HT-29 (cell line): ENCODE data around the gene CNTNAP5. TPM values are rescaled to one million over a fixed set of nuclear protein-coding genes. Genes with fewer than 3 reads are reported as not detected.
A peak's percentile ranks its signal among the peaks of the same experiment; 100 is the strongest.

ENCODE experiments used
- DNase-seq: peaks from one replicate; pipeline ENCODE4 v3.0.0-alpha.2; 2015; ENCODE audit warnings: low spot score
- total RNA-seq: library from RNA; depleted of rRNA; stranded (reverse); fragments of >200 nt; shearing (Covaris generic); gene quantifications from 2 replicates; pipeline ENCODE4 v1.2.3, GENCODE V29; 2014

Gene CNTNAP5
- total RNA-seq, 1 experiment from 2014 or later: not detected

- DNase-seq: no peak
Observed at GRCh38 chr2:124426625-124427024, 401.5 kb downstream of the CNTNAP5 start.

- peak; percentile 19 for DNase-seq
Observed at GRCh38 chr2:124437811-124438210, 412.7 kb downstream of the CNTNAP5 start.

- no peak for DNase-seq
Observed at GRCh38 chr2:124450481-124450880, 425.4 kb downstream of the CNTNAP5 start.

- no peak for DNase-seq
Observed at GRCh38 chr2:124476291-124476690, 451.2 kb downstream of the CNTNAP5 start.

DNA sequence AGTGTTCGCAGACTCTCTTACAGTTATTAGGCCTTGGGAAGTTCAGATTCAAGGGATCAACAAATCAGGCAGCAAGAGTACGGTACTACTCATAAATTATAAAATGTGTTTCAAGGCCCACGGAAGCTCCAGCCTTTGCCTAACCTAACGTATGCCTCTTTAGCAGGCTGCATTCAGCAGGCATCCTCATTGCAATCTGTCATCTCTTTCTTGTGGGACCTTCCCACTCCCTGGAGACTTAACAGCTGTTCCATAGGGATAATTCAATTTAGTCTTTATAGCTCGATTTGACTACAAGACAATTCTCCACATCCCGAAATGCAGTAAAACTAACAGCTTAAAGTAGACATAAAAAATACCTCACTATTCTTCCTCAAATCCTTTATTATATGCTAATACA lies 453.7 kb downstream of the CNTNAP5 start:
- no peak for DNase-seq

DNA sequence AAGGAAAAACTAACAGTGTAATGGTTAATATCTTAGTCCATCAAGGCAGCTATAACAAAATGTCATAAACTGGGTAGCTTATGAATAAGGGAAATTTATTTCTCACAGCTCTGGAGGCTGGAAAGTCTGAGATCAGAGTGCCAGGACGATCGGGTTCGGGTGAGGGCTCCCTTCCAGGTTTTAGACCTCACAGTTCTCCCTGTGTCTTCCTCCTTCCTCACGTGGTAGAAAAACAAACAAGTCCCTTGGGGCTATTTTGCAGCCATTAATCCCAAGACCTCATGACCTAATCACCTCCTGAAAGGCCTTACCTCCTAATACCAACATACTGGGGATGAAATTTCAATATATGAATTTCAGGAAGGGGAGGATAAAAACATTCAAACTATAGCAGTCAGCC lies 455.9 kb downstream of the CNTNAP5 start:
- DNase-seq: no peak

GRCh38 chr2:124482044-124482443 lies 457.0 kb downstream of the CNTNAP5 start:
- no peak for DNase-seq

DNA sequence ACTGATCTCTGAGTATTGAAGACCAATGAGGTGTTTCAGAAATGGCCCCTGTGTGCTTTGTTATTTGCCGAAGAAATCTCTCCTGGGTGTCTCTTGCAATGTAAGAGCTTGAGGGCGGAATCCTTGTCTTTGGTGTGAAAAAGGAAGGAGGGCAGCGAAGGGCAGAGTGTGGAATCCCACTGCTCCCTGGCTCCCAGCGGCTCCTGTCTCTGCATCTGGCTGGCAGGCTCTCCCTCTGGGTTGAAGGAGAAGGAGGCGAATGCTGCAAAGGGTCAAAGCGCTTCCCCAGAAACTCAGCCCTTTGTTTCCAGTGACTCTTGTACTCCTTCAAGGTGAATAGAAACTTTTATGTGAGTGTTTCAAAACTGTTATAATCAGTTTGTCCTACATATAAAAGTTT lies 457.5 kb downstream of the CNTNAP5 start:
- no peak for DNase-seq

DNA sequence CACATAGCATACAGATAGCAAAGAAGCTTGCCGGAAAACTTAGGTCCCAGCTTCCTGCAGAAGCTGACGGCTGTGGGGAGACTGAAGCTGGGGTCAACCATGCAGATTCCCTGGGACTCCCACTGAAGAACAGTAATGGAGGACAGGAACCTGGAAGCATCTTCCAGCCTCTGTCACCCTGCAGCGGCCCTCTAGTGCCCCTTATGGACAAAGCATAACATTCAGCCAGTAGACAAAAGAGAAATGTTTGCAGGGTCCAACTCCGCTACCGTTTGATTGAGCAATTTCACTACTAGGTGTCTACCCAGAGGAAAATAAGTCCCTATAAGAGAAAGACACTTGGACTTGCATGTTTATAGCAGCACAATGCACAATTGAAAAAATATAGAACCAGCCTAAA lies 460.6 kb downstream of the CNTNAP5 start:
- DNase-seq: no peak

- no peak for DNase-seq
Observed at GRCh38 chr2:124489686-124490085, 464.6 kb downstream of the CNTNAP5 start.

DNA sequence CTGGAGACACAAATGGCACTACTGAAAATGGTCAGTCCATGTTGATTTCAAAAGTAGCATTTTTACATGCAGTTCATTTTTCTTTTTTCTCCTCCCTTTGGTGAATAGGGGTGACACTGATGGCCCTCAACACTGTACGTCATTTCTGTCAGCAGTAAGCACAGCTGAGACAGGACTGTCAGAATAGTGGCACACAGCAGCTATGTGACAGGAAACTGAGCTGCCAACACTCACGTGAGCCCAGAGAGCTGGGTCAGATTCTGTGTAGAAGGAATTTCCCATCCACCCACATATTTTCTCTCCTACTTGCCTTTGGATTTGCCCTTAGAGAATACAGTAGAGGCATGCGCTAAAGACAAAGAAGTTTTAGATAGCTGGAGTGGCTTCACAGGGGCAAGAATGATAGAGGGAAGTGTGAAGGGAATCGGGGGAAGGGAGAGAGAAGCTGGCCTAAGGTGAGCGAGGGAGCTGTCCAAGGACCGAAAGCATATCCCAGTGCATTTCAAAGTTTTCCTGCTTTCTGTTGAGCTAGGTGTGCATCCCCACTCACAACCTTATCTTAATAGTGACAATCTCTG lies 476.6 kb downstream of the CNTNAP5 start:
- no peak for DNase-seq

DNA sequence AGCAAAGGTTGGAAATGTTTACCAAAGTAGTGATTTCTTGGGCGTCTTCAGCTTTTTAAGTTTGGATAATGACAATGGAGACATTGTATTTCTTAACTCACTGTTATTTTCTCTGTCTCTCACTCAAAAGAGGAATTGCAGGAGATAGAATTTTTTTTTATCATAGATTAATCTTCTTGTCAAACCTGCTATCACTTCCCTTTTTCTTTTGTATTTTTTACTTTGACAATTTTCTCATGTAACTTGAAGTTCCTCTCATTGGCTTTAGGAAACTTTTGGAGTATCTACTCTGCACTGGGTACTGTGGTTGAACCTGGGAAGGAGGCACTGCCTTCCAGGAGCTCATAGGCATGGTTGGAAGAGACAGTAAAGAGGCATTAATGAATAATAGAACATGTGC lies 489.1 kb downstream of the CNTNAP5 start:
- no peak for DNase-seq

DNA sequence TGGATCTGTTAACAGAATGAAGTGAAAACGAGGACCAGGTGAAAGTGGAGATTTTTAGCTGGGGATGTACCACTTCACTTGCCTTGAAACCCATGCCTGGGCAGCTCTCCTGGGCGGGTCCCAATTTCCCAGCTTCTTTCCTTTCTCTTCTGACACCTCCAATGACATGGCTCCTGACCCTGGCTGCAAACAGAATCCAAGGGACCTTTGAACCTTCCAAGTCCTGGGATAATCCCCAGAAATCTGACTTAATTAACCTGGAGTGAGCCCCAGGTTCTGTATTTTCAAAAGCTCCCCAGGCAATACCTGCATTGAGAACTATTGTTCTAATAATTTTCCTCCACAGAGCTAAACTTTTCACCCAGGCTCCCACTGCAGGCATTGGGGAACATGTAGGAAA lies 495.9 kb downstream of the CNTNAP5 start:
- DNase-seq: no peak

DNA sequence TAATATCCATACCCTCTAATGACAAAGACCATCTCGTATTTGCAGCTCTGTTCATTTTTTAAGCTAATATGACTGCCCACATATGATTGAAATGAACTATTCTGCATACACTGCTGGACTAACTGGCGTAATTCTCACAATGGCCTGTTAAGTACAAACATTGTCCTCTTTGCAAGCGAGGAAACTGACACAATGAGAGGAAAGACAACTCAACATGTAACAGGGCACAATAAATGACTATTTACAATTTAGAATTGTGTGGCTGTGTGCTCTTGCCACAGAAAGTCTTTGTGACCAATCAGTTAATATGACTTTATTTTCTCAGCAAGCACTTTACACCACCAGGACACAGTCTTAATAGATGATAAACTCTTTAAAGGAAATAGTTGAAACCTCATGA lies 498.0 kb downstream of the CNTNAP5 start:
- no peak for DNase-seq

GRCh38 chr2:124524155-124524915 lies 499.2 kb downstream of the CNTNAP5 start:
- no peak for DNase-seq

DNA sequence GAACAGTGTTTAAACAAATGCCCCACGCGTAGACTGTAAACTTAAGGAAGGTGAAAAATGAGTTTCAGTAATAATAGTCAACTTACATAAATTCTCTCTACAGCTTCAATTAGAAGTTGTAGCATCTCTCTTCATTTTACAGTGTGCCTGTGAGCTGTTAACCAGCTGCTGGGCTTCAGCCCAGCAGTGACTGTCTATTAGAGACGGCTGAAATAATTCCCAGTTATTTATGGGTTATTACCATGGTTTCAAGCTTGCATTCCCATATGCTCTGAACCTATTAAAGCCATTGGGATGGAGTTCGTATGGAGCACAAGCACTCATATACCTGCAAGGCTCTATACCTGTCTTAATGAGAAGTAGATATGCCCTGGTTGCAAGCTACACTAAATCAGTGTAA lies 501.1 kb downstream of the CNTNAP5 start:
- no peak for DNase-seq

GRCh38 chr2:124530203-124530602 lies 505.1 kb downstream of the CNTNAP5 start:
- no peak for DNase-seq

DNA sequence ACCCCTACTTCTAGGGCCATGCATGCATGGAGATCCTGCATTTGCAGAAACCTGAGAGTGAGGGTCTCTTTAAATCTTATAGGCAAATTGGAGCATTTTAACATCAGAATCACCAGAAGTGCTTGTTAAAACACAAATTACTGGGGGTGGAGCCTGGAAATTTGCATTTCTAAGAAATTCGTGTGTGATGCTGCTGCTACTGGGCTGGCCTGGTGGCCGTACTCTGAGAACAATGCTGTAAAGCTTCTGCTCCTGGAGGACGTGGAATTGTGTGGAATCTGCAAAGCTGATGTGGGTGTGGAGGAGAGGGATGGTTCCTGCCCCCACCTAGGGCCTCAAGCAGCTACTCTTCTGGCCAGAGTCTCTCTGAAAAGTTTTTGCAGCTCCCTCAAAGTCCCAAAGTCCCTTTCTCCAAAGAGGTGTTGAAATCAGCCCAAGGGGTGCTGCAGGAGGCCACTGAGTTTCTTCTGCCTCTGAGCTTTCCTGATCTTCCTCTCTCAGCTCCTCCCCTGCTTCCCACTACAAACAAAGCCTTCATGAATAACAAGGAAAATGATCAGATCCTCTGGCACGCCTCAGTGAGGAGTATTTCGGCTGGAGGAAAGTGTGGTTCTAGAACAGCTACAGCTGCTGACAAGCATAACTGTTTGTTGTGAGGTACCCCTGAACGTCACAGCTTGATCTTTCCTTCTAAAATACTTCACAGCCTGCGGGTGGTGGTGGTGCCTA lies 508.3 kb downstream of the CNTNAP5 start:
- no peak for DNase-seq

- DNase-seq: no peak
Observed at GRCh38 chr2:124534028-124534427, 508.9 kb downstream of the CNTNAP5 start.

DNA sequence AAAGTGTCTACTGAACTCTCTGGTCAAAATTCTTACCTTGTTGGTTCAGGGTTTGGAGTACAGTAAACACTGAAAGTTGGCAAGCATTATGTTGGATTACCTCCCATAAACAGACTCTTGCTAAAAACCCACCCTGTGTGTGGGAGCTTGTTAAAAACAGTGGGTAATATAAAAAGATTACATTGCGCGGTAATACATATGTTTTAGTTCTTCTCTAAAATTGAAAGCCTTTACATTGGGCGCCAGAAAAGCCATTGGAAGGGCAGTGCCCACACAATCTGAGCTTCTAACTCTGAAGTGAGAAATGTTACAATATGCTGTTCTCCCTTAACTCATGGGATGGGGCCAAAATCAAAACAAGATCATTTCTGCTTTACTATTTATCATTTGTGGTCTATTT lies 510.7 kb downstream of the CNTNAP5 start:
- no peak for DNase-seq

GRCh38 chr2:124536591-124536990 lies 511.5 kb downstream of the CNTNAP5 start:
- DNase-seq: no peak

GRCh38 chr2:124538549-124538948 lies 513.5 kb downstream of the CNTNAP5 start:
- no peak for DNase-seq

DNA sequence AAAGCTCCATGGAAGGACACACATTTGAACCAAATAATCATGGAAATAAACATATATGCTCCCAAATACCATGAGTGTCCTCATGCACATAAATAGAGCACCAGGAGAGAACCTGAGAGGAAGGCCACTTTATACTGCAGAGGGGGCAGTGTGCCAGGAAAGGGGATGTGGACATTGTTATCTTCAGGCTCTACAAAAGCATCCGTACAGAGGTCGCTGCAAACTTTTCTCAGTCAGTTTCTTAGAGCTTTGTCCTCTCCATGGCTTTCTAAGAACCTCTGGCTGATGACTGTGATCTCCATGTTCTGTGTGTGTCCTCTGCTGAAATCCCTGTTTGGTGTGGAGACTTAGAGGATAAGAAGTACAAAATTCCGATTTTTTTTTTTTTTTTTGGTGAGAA lies 515.7 kb downstream of the CNTNAP5 start:
- no peak for DNase-seq
